NCI-H2171 (cell line): ENCODE measurements around the gene AARS1.
"Not testable (repeated sequence)": the region's sequence is repeated elsewhere in the genome, so short reads cannot be mapped to it uniquely, and the experiment has no call there.

Source experiments
- DNase-seq: peaks from one replicate; lab custom pipeline; 2025; lab: John Stamatoyannopoulos, UW

AARS1 gene

GRCh38 chr16:70271696-70272095 is 17.6 kb downstream of the AARS1 start:
- DNase-seq: no peak

- DNase-seq: no peak
Measured at GRCh38 chr16:70270176-70270575, 19.1 kb downstream of the AARS1 start.

- DNase-seq: no peak
Measured at GRCh38 chr16:70269471-70269870, 19.8 kb downstream of the AARS1 start.

- not testable (repeated sequence) for DNase-seq
Measured at GRCh38 chr16:70267922-70268321, 21.4 kb downstream of the AARS1 start.

DNA sequence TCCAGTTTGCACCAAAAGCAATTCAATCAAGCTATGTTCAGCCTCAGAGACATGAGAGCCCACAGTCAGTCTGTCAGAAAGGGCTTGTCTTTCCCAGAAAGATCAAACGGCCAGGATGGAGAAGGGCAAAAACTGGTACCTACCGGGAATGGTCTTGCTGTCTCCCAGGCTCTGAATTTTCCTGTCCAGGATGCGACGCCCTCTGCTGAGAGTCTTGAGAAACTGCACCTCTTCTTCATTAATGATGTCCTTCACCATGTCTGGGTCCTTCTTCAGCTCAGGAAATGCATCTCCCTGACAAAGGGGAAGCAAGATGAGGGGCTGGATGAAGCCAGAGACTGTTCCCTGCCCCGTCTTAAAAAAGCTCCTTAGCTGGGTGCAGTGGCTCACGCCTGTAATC is 21.8 kb downstream of the AARS1 start:
- peak; percentile 7 for DNase-seq

GRCh38 chr16:70259903-70260302 is 29.4 kb downstream of the AARS1 start:
- not testable (repeated sequence) for DNase-seq

- DNase-seq: no peak
Measured at GRCh38 chr16:70258946-70259345, 30.4 kb downstream of the AARS1 start.

DNA sequence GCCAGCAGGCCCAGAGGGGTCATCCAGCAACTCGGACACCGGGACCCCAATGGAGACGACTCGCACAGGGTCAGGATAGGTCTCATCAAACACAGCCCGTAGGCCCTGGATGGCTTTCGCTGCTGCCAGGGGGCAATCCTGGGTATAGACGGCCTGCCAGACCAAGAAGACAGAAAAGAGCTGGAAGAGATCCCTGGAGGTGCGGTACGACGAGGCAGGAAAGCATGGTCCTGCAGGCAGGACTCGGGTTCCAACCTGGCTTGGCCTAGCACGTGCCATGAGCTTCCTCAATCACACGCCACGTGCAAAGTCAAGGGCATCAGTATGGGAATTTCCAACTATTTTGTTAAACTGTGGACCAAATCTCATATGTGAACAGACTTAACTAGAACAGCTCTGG is 31.2 kb downstream of the AARS1 start:
- DNase-seq: no peak

DNA sequence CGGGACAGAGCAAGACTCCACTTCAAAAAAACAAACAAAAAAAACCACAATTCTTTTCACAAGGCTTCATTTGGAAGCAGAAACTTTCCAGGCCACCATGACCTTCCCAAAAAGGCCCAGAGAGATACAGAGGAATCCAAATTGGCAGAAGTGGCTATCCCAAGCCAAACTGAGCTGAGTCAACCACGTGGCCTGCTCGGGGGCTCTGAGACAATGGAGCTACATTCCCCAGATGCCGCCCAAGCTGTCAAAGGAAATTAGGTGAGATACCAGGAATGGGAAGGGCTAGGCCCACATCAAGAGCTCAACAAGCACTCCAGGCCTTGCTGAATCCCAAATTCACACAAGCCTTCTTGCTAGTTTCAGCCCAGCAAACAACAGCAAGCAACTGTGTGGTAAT is 31.9 kb downstream of the AARS1 start:
- no peak for DNase-seq

DNA sequence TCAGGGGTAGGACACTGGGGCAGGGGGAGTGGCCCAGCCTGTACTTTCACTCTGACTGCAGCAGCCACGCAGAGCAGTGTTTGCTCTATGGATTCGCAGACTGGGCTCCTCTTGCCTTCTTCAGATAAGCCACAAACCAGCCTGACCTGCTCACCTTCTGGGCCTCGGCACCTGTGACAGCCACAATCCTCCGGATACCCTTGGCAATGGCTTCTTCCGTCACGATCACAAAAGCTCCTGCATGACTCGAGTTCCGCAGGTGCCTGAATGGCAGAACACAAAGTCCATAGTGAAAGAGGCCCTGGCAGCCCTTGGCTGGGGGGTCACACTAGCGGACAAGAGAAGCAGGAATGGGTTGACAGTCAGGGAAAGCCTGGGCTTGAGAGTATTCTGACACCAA is 33.7 kb downstream of the AARS1 start:
- DNase-seq: no peak

DNA sequence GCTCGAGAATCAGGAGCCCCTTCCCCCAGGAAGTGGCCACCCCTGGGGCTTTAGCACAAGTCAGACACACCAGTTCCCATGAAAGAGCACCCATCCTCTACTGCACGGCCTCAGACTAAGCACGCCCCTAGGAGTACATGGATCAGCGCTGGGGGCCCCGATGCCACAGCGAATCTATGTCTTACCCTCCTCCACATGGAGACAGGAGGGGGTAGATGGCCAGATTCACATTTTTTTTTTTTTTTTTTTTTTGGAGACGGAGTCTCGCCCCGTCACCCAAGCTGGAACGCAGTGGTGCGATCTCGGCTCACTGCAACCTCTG is 34.4 kb downstream of the AARS1 start:
- DNase-seq: no peak

GRCh38 chr16:70254180-70254964 is 34.9 kb downstream of the AARS1 start:
- DNase-seq: no peak

DNA sequence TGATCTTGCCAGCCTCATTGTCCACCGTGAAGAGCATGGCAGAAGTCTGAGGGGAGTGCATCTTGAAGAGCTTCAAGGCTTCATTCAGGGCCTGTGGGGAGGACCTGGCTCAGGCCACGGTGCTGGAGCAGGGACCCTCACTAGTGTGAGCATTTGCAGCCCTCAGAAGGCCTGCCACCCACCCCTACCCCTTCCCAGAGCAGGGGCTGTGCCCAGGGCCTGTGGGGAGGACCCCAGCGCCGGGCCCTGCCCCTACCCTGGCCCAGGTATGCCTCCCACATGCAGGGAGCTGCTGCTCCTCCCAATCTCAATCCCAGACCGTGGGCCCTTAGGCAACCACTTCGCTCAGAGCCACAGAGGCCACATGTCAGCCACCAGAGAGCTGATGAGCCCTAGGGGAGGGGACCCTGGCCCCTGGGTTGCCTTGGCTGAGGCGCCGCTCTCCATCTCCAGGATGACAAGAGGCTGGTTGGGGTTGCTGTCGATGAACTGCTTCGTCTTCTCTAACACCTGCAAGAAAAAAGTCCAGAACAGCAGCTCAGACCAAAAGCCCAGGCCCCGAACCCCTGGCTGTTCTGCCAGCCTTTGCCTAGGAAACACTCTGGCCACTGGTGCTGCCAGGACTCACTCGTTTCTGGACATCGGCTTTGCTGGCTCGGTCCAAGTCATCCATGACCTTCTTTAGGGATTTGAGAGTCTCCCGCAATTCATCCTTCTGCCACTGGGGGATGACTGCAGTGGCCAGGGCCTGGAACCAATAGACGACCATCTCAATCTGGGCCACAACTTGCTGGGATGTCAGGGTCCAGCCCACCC is 35.8 kb downstream of the AARS1 start:
- DNase-seq: peak; percentile 5

DNA sequence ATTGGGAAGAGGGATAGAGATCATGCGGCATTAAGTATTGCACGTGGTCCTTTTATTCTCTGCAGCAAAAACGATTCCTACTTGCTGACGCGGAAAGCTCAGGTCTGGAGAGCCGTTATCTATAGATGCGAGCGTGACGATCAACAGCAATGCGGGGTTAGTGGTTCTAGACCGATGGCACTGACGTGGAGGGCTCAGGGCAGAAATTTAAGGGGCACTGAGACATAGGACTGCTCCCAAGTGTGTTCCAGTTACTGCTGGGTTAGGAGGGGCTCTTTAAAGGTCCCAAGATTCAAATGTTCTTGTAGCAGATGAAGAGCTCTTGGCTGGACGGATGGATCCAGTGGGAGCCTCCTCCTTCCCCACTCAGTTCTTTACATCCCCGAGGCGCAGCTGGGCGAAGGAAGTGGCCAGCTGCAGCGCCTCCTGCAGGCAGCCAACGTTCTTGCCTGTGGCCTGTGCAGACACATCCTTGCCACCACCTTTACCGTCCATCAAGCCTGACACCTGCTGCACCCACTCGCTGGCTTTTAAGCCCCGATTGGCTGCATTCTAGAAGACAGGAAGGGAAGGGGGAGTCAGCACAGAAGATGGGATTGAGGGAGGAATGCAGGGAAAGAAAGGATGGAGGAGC is 36.8 kb downstream of the AARS1 start:
- no peak for DNase-seq

DNA sequence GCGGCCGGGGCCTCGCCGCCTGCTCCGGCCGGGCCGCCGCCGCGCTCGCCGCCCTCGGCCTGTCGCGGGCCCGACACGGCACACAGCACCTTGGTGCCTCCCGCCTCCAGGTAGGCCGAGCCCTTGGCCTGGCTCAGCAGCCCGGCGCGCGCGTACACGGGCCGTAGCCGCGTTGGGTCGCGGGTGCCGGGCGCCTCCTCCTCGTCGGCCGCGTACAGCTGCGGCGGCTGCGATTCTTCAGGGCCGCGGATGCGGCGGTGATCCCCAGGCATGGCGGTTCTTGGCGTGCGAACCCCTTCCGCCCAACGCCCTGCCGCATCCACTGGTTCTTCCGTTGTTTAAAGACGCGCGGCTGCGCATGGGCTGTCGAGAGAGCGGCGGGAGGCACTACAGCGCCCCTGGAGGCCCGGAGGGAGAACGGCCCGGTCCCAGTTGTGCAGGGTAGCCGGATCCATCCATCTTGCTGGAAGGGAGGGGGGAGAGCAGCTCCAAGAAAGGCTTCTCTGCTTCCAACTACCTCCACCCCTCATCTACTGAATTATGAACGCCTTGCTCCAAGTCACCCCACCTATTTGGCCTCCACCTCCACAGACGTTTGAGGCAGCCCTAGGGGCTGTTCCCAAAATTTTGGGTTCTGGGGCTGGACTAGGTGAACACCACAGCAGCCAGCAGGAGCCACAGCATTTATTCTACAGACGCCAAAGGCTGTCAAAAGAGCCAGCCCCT is 37.5 kb downstream of the AARS1 start, which contains the start of gene EXOSC6:
Gene EXOSC6, minus strand, starts transcription at position 312 of the 726 bp plus-strand sequence. Its CDS starts 40 bp downstream, at position 272.
- peak; percentile 92 for DNase-seq

DNA sequence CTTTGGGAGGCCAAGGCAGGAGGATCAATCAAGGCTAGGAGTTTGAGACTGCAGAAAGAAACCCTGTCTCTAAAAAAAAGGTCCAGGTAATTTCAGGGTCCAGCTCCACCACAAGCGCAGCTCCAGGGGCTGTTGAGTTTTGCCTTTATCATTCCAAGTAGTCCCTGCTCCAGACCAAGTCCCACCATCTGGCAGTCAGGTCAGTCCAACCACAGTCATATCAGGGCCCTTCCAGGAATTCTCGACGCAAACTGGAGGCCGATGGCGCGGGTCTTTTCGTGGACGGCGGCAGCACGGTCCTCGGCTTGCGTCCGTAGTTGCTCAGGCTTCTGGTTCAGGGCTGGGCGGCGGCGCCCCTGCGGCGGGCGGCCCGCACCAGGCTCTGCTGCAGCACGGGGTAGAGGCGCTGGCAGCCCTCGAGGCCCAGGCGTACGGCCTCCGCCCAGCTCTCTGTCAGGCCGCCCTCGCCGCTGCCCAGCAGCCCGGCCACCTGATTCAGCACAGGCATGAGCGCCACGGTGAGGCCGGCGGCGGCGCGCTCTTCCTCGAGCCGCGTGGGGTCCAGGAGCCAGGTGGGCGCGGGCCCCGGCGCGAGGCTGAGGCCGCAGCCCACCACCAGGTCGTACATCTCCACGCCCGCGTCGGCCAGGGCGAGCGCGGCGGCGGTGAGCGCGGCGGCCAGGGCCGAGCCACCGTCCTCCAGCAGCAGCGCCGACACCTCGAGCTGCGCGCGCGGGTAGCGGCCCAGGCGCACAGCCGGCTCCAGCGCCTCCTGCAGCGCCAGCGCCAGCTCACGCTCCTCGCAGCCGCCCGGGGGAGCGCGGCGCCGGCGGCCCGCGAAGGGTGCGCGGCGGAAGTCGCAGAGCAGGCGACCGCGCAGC is 38.3 kb downstream of the AARS1 start:
- DNase-seq: no peak

DNA sequence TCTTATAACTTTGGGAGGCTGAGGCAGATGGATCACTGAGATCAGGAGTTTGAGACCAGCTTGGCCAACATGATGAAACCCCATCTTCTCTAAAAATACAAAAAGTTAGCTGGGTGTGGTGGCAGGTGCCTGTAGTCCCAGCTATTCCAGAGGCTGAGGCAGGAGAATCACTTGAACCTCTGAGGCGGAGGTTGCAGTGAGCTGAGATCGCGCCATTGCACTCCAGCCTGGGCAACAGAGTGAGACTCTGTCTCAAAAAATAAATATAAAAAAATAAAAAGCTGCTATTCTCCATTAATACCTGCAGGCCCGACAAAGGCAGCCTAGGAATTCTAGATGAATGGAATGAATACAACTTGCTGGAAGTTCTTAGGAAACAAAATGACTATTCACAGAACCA is 39.6 kb downstream of the AARS1 start:
- DNase-seq: not testable (repeated sequence)

DNA sequence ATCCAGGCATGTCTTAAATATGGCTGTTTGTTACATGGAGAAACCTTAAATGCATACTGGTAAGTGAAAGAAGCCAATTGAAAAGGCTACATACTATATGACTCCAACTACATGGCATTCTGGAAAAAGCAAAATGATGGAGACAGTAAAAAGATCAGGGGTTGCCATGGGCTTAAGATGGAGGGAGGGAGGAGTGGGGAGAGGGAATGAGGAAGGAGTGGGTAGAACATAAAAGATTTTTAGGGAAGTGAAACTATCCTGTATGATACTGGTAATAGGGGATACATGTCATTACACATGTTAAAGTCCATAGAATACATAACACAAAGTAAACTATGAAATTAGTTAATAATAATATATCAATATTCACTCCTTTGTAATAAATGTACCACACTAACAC is 50.5 kb downstream of the AARS1 start:
- DNase-seq: not testable (repeated sequence)

DNA sequence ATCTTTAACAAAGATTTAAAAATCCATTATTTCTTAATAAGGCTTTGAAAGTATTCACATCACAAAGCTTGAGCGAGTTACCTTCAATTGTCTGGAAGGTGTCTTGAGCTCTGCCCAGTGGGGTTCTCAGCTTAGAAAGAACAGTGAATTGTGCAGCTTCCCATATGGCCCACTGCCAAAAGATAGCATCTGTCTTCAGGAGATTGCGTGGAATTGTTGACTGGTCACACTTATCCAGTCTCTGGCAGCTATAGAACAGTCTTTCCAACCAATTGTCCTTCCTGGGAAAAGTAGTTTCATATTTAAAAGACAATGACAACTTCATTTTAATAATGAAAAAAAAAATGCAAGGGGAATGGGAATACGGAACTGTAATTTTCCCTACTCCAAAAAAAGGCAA is 57.5 kb downstream of the AARS1 start:
- peak; percentile 9 for DNase-seq

DNA sequence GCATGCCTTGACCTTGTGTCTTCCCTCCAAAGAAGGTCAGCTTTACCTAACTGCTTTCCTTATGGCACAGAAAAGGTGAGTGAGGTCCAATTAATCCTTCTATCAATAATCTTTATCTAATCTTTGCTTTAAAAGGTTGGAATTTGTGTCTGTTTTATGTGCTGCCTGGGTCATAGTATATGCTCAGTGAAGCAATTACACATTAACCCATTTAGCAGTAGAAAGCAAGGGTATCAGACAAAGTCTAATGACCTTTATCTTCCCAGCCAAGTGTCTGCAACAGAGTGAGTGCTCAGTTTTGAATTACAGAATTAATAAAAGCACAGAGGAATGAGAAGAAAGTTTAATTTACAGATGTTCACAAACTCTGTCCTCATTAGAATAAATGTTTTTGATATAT is 63.3 kb downstream of the AARS1 start:
- DNase-seq: not testable (repeated sequence)

DNA sequence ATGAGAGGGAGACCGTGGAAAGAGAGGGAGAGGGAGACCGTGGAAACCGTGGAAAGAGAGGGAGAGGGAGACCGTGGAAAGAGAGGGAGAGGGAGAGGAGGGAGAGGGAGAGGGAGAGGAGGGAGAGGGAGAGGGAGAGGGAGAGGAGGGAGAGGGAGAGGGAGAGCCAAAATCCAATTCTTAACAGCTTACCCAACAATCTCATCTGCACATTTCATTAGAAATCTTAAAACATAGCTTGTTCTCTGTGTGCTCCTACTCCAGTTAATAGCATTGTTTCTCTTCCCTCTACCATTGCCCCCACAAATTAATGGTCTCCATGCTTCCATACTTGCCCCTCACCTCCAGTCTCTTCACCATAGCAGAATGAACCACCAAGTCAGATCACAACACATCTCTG is 63.9 kb downstream of the AARS1 start:
- not testable (repeated sequence) for DNase-seq
